ACC112 (cell line): ENCODE results near the gene CADPS2.

ENCODE experiments used
- H2AFZ ChIP-seq: fragments of 200-600 bp; sonication (generic); one replicate; pipeline ENCODE4 v1.6.0; 2017; ENCODE audit warnings: antibody characterized with exemption, low read length; ENCODE audit not compliant: unreplicated experiment
- H3K27ac ChIP-seq: fragments of 200-600 bp; sonication (generic); 2 replicates; pipeline ENCODE4 v1.5.1; 2014; ENCODE audit warnings: low read depth, mild to moderate bottlenecking, antibody characterized with exemption, low read length, moderate library complexity
- H3K27me3 ChIP-seq: fragments of 200-600 bp; sonication (generic); 2 replicates; pipeline ENCODE4 v1.6.1; 2014; ENCODE audit warnings: mild to moderate bottlenecking, antibody characterized with exemption, low read length, moderate library complexity, mixed read lengths; ENCODE audit not compliant: insufficient read depth
- H3K36me3 ChIP-seq: fragments of 200-600 bp; sonication (generic); 2 replicates; pipeline ENCODE4 v1.6.1; 2016; ENCODE audit warnings: mild to moderate bottlenecking, antibody characterized with exemption, low read length, moderate library complexity, mixed read lengths; ENCODE audit not compliant: insufficient read depth
- H3K4me1 ChIP-seq: fragments of 200-600 bp; sonication (generic); one replicate; pipeline ENCODE4 v1.6.1; 2016; ENCODE audit warnings: low read length, mixed read lengths; ENCODE audit not compliant: insufficient read depth, unreplicated experiment, control insufficient read depth
- H3K4me3 ChIP-seq: fragments of 200-600 bp; sonication (generic); 2 replicates; pipeline ENCODE4 v1.5.1; 2014; ENCODE audit warnings: mild to moderate bottlenecking, low read depth, low read length
- H3K79me2 ChIP-seq: fragments of 200-600 bp; sonication (generic); one replicate; pipeline ENCODE4 v1.6.0; 2016; ENCODE audit warnings: low read length; ENCODE audit not compliant: control insufficient read depth, unreplicated experiment, insufficient read depth

The CADPS2 gene

DNA sequence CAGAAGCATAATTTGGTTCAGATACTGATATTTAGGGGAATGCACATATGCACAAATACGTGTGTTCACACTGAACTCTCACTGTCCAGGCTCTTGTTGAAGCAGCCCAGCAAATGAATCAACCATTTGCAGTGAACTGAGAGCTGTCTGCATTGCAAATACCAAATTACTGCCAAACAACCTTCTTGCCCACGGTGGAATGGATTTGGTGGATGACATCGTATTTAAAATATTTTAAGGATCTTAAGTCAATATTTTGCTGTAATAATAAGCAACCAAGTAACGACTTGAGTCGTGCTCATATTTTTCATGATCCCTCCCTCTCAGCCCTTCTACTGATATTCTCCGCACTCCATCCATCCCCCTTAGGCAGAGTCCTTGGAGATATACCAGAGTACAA is 473.8 kb downstream of the CADPS2 start:
- H3K27ac ChIP-seq: no peak overlapping the region
- no peak overlapping the region for H2AFZ ChIP-seq
- no peak overlapping the region for H3K4me3 ChIP-seq
- H3K27me3 ChIP-seq: no peaks in the 10 kb centered on the region
- H3K36me3 ChIP-seq: no peaks in the 10 kb centered on the region
- H3K4me1 ChIP-seq: peaks cover 8% of the 10 kb centered on the region
- H3K79me2 ChIP-seq: no peaks in the 10 kb centered on the region

DNA sequence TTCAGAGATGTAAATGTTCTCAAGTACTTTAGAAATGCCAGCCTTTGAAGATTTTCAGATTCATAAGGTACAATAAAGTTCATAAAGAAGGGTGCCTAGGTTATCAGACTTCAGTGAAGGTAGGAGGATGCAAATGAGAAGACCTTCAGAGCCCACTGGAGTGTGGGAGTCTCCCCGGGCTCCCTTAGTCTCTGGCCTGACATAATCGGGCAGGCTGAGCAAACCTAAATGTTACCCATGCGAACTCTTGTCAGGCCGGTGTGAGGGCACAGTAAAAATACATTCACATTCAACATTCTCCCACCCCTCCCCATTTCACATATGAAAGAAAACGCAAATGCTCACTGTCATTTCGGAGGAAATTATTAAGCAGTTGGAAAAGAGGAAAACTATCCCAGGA is 479.1 kb downstream of the CADPS2 start:
- Histone ChIP-seq H3K4me1 (no peaks in the 10 kb centered on the region), H3K36me3 (no peaks in the 10 kb centered on the region), H3K27me3 (no peaks in the 10 kb centered on the region), H2AFZ (no peak overlapping the region), H3K27ac (no peak overlapping the region), H3K4me3 (no peak overlapping the region), H3K79me2 (no peaks in the 10 kb centered on the region)

- Histone ChIP-seq H3K4me3 (no peak overlapping the region), H3K27ac (no peak overlapping the region), H2AFZ (no peak overlapping the region), H3K4me1 (no peaks in the 10 kb centered on the region), H3K27me3 (no peaks in the 10 kb centered on the region), H3K36me3 (no peaks in the 10 kb centered on the region), H3K79me2 (no peaks in the 10 kb centered on the region)
These were observed 483.1 kb downstream of the CADPS2 start for GRCh38 chr7:122403113-122403512.

DNA sequence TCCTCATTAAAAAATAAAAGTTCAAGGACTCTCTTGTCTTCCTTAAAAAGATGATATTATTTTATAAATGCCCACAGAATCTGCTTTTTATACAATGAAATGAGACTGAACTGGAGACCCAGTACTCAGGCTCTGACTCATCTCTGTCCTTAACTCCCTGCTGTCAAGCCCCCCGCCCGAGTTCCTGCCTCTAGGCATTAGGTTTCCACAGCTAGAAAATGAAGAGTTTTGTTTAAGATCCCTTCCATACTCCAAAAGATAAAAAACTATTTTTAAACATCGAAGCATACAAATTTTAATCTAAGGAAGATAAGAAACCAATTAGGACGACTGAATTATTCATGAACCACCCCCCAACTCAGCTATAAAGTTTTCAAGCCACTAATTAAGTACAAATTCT is 484.0 kb downstream of the CADPS2 start:
- Histone ChIP-seq H3K79me2 (no peaks in the 10 kb centered on the region), H2AFZ (no peak overlapping the region), H3K4me1 (no peaks in the 10 kb centered on the region), H3K27me3 (no peaks in the 10 kb centered on the region), H3K4me3 (no peak overlapping the region), H3K36me3 (no peaks in the 10 kb centered on the region), H3K27ac (no peak overlapping the region)

DNA sequence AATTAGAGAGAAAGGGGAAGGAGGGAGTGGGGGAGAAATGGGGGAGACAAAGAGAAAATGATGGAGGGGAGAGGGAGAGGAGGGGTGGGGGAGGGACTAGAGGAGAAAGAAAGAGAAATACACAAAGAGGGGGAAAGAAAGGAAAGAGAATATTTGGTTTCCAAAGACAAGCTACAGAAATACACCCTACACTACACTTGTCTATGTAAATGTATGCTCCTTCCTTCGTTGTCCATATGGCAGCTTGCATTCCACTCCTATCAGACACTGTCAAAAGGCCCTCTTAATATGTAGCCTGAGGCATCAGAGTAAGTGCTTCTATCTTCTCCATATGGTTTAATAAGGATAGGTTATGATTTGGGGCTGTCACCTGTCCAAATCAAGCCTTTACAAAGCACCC is 488.9 kb downstream of the CADPS2 start:
- H3K27ac ChIP-seq: no peak overlapping the region
- no peaks in the 10 kb centered on the region for H3K79me2 ChIP-seq
- H2AFZ ChIP-seq: no peak overlapping the region
- H3K27me3 ChIP-seq: no peaks in the 10 kb centered on the region
- H3K4me1 ChIP-seq: no peaks in the 10 kb centered on the region
- H3K36me3 ChIP-seq: no peaks in the 10 kb centered on the region
- no peak overlapping the region for H3K4me3 ChIP-seq

DNA sequence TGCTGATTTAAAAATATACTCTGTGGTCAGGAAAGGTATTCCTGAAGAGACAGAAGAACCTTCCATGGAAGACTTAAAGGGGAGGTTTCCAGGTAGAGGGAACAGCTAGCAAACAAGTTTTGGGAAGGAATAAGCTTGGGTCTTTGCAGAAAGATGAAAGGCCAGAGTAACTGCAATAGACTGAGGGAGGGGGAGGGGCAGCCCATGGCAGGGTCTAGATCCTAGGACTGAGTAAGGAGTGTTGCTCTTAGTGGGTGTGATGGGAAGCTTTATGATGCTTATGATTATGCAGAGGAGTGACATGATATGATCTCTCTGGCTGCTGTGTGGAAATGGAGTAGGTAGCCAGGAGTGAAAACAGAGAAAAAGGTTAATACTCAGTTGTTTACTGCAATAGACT is 491.7 kb downstream of the CADPS2 start:
- no peaks in the 10 kb centered on the region for H3K4me1 ChIP-seq

GRCh38 chr7:122384528-122384927 is 501.7 kb downstream of the CADPS2 start:
- Histone ChIP-seq H2AFZ (no peak overlapping the region), H3K4me3 (no peak overlapping the region), H3K4me1 (no peaks in the 10 kb centered on the region), H3K79me2 (no peaks in the 10 kb centered on the region), H3K27ac (no peak overlapping the region), H3K36me3 (no peaks in the 10 kb centered on the region), H3K27me3 (no peaks in the 10 kb centered on the region)

More for the DNA sequence above, 491.7 kb downstream of the CADPS2 start:
- Histone ChIP-seq H3K79me2 (no peaks in the 10 kb centered on the region), H3K27ac (no peak overlapping the region), H3K36me3 (no peaks in the 10 kb centered on the region), H3K27me3 (no peaks in the 10 kb centered on the region), H3K4me3 (no peak overlapping the region), H2AFZ (no peak overlapping the region)

GRCh38 chr7:122383934-122384333 is 502.3 kb downstream of the CADPS2 start:
- no peaks in the 10 kb centered on the region for H3K36me3 ChIP-seq
- H3K4me3 ChIP-seq: no peak overlapping the region
- no peaks in the 10 kb centered on the region for H3K4me1 ChIP-seq
- H3K79me2 ChIP-seq: no peaks in the 10 kb centered on the region
- H2AFZ ChIP-seq: no peak overlapping the region
- no peak overlapping the region for H3K27ac ChIP-seq
- no peaks in the 10 kb centered on the region for H3K27me3 ChIP-seq

DNA sequence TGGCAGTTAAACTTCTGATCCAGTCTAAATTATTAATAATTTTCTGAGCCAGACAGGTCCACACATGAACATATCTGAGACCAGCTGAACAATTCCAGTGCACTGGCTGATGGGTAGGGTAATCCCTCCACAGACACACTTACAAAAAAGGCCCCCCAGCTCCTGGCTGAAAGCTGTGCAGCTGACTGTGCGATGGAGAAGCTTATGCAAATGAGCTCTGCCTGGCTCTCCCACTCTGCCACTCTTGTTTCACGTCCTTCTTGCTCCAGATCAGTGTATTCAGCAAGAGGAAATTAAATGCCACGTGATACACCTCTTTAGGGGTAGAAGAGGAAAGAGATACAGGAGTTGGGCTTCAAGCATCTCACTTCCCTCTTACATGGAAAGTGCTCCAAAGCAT is 505.3 kb downstream of the CADPS2 start:
- Histone ChIP-seq H2AFZ (no peak overlapping the region), H3K36me3 (no peaks in the 10 kb centered on the region), H3K4me1 (no peaks in the 10 kb centered on the region), H3K27me3 (no peaks in the 10 kb centered on the region), H3K4me3 (no peak overlapping the region), H3K27ac (no peak overlapping the region), H3K79me2 (no peaks in the 10 kb centered on the region)

GRCh38 chr7:122379491-122379890 is 506.8 kb downstream of the CADPS2 start:
- Histone ChIP-seq H3K27ac (no peak overlapping the region), H3K27me3 (no peaks in the 10 kb centered on the region), H3K36me3 (no peaks in the 10 kb centered on the region), H3K4me1 (no peaks in the 10 kb centered on the region), H2AFZ (no peak overlapping the region), H3K4me3 (no peak overlapping the region), H3K79me2 (no peaks in the 10 kb centered on the region)

DNA sequence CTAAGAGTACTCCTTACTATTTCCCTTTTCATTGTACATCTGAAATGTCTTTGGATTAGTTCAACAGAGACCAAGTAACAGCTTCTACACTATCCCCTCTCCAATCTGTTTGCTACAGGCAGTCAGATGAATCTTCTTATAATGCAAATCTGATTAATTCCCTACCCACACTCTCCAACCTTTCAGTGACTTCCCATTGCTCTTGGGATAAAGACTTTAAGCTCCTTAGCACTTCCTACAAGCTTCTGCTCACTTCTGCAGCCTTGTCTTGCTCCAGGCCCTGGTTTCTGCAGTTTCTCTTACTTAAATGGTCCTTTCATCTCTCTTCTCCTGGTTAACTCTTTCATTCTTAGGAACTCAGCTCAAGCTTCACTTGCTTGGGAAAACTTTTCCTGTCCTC is 516.5 kb downstream of the CADPS2 start:
- no peaks in the 10 kb centered on the region for H3K79me2 ChIP-seq
- no peaks in the 10 kb centered on the region for H3K27me3 ChIP-seq
- H3K27ac ChIP-seq: no peak overlapping the region
- H3K4me3 ChIP-seq: no peak overlapping the region
- H2AFZ ChIP-seq: no peak overlapping the region
- no peaks in the 10 kb centered on the region for H3K4me1 ChIP-seq
- H3K36me3 ChIP-seq: no peaks in the 10 kb centered on the region
